ENCODE measurements around the gene SELENOO. TPM values are rescaled to one million over a fixed set of nuclear protein-coding genes. Genes with fewer than 3 reads are reported as not detected.

SELENOO gene
- total RNA-seq, 1 donor from 2014 or later = 24.7 TPM

GRCh38 chr22:50178871-50179869, 21.6 kb upstream of the SELENOO start:
- no peak overlapping the region for H3K4me3 Mint-ChIP-seq (ENCODE audit: low read depth)

DNA sequence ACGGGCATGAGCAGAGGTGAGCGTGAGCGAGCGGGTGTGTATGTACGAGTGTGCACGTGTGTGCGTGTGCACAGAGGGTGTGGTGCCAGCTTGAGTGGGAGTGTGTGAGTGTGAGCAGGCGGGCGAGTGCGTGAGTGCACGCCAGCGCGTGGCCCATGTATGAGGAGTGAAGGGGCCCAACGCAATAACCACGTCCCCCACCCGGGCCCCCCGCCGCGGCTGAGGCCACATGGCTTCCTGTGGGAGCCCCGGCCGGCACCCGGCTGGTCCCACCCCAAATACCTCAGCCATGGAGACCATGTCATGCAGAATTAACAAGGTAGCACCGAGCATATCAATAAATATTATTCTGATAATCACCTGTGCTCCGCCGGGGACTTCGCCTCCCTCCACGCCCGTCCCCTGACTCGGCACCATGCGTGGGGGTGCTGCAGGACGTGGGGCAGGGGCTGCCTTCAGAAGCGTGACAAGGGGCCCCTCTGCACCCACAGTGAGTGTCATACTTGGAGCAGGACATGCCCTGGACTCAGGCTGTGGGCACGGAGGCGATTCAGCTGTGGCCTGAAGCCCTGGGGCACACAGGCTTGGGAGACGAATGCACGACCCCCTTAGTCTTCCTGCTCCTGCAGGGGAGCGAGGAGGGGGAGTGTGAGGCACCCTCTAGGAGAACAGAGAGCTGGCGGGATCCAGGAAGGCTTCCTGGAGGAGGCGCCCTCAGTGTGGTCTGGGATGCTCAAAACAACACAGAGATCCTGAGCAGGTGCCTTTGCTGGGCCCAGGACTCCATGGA, 20.7 kb upstream of the SELENOO start:
- Mint-ChIP-seq H3K9me3 (ENCODE audit: low read depth) (no peaks in the 10 kb centered on the region), H3K27ac (no peak overlapping the region), H3K27me3 (peaks cover 3% of the 10 kb centered on the region), H3K36me3 (ENCODE audit: insufficient read depth) (peaks cover 6% of the 10 kb centered on the region), H3K4me1 (ENCODE audit: low read depth) (peaks cover 1% of the 10 kb centered on the region), H3K4me3 (ENCODE audit: low read depth) (no peak overlapping the region)
- TF ChIP-seq CTCF (IDR thresholded peaks at IDR 0.05; ENCODE audit: unreplicated experiment) = no peak
- DNase-seq (ENCODE audit: low spot score, unreplicated experiment) = no peak

More at GRCh38 chr22:50178871-50179869, 21.6 kb upstream of the SELENOO start:
- DNase-seq (ENCODE audit: low spot score, unreplicated experiment) = no peak
- Mint-ChIP-seq H3K36me3 (ENCODE audit: insufficient read depth) (peaks cover 6% of the 10 kb centered on the region), H3K9me3 (ENCODE audit: low read depth) (no peaks in the 10 kb centered on the region), H3K27ac (no peak overlapping the region), H3K4me1 (ENCODE audit: low read depth) (peaks cover 1% of the 10 kb centered on the region), H3K27me3 (no peaks in the 10 kb centered on the region)
- no peak for TF ChIP-seq CTCF (IDR thresholded peaks at IDR 0.05; ENCODE audit: unreplicated experiment)

DNA sequence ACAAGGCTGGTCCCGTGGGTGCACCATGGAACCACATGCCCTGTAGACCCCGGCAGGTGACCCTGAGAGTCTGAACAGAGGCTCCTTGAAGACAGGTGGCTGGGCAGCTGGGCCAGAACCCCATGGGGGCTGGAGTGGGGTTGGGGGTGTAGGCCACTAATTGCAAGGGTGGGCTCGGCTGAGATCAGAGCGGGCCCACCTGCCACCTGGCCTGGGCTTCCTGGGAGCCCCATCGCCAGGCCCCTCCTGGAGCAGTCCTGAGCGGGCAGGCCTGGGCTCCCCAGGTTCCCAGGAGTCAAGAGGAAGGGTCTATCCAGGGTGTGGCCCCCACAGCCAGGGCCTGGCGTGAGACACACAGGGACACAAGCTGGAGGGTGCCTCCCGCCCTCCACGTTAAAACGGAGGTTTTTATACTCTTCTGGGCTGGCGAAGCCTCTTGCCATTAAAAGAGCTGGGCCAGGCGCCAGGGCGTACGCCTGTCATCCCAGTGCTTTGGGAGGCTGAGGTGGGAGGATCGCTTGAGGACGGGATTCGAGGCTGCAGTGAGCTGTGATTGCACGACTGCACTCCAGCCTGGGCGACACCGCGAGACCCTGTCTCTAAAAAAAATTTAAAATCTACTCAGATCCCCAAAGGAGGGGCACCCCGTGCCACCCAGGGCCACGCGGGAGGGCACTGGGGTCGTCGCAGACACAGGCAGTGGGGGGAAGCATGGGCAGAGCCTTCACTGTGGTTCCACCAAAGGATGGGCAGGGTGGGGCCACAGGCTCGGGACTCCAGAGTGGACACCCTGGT, 19.9 kb upstream of the SELENOO start:
- Mint-ChIP-seq H3K27me3 (peaks cover 5% of the 10 kb centered on the region), H3K4me1 (ENCODE audit: low read depth) (peaks cover 1% of the 10 kb centered on the region), H3K4me3 (ENCODE audit: low read depth) (no peak overlapping the region), H3K27ac (no peak overlapping the region), H3K9me3 (ENCODE audit: low read depth) (no peaks in the 10 kb centered on the region), H3K36me3 (ENCODE audit: insufficient read depth) (peaks cover 6% of the 10 kb centered on the region)
- DNase-seq (ENCODE audit: low spot score, unreplicated experiment) = no peak
- TF ChIP-seq CTCF (IDR thresholded peaks at IDR 0.05; ENCODE audit: unreplicated experiment) = no peak

- no peaks in the 10 kb centered on the region for H3K9me3 Mint-ChIP-seq (ENCODE audit: low read depth)
- H3K4me1 Mint-ChIP-seq (ENCODE audit: low read depth) = peaks cover 4% of the 10 kb centered on the region
- peaks cover 4% of the 10 kb centered on the region for H3K36me3 Mint-ChIP-seq (ENCODE audit: insufficient read depth)
- DNase-seq (ENCODE audit: low spot score, unreplicated experiment) = no peak
- no peak overlapping the region for H3K4me3 Mint-ChIP-seq (ENCODE audit: low read depth)
- H3K27ac Mint-ChIP-seq = no peak overlapping the region
- no peak for TF ChIP-seq CTCF (IDR thresholded peaks at IDR 0.05; ENCODE audit: unreplicated experiment)
- peaks cover 5% of the 10 kb centered on the region for H3K27me3 Mint-ChIP-seq
These were observed 18.4 kb upstream of the SELENOO start for GRCh38 chr22:50182176-50183081.

Measured in progenitor cell of endocrine pancreas (in vitro differentiated cells).